Measurements from ENCODE around the gene FAM20C.

GRCh38 chr7:149791-150636 is 42.4 kb upstream of the FAM20C start:
- TF ChIP-seq CTCF (IDR thresholded peaks at IDR 0.05) (no peak), POLR2AphosphoS5 (IDR thresholded peaks at IDR 0.05; ENCODE audit: insufficient read depth in 1 of 2, low read depth in 1 of 2) (peak in 1 of 2 donors; percentile 1)
